CD4-positive, alpha-beta memory T cell (primary cell): ENCODE data around the gene WDR90. TPM values are rescaled to one million over a fixed set of nuclear protein-coding genes. Genes with fewer than 3 reads are reported as not detected.

ENCODE experiments used
- CTCF ChIA-PET: fragments of 350-600 bp; sonication (Branson Sonifier 250); formaldehyde crosslinking; loops from one replicate; lab custom pipeline; 2021; ENCODE audit warnings: inconsistent platforms; ENCODE audit not compliant: partially characterized antibody; lab: Charles Lee
- POLR2A ChIA-PET: fragments of 350-600 bp; sonication (Branson Sonifier 250); formaldehyde crosslinking; loops from one replicate; lab custom pipeline; 2021; ENCODE audit not compliant: partially characterized antibody; lab: Charles Lee
- DNase-seq, 5 donors: peaks; one replicate each; pipeline versions ENCODE4 v3.0.0 to v3.0.0-alpha.2; 2020 to 2022; ENCODE audit warnings: mixed read lengths in 1 of 5
- H3K27ac ChIP-seq: one replicate; pipeline ENCODE4 v1.7.0; 2013; ENCODE audit warnings: low read depth, low read length
- H3K27me3 ChIP-seq: 2 replicates; pipeline ENCODE4 v1.7.0; 2013; ENCODE audit warnings: mild to moderate bottlenecking, low read length, moderate library complexity; ENCODE audit not compliant: insufficient read depth
- H3K36me3 ChIP-seq: 2 replicates; pipeline ENCODE4 v1.7.0; 2013; ENCODE audit warnings: mild to moderate bottlenecking, low read length, moderate library complexity; ENCODE audit not compliant: insufficient read depth
- H3K4me1 ChIP-seq: 2 replicates; pipeline ENCODE4 v1.7.0; 2013; ENCODE audit warnings: mild to moderate bottlenecking, low read length, moderate library complexity; ENCODE audit not compliant: insufficient read depth
- H3K4me3 ChIP-seq, 2 donors: one replicate each; pipeline ENCODE4 v1.7.0; 2013; ENCODE audit warnings: low read length in 2 of 2, mild to moderate bottlenecking in 1 of 2
- H3K9me3 ChIP-seq, 2 donors: one replicate each; pipeline ENCODE4 v1.7.0; 2013; ENCODE audit warnings: low read length in 2 of 2, control low read depth in 1 of 2; ENCODE audit not compliant: control insufficient read depth in 1 of 2
- H3K27ac Mint-ChIP-seq, 7 donors: one replicate each; pipeline ENCODE4 v1.8.0; 2020 to 2021; ENCODE audit warnings: mixed read lengths in 7 of 7, mild to moderate bottlenecking in 6 of 7, inconsistent platforms in 3 of 7, moderate library complexity in 3 of 7
- H3K27me3 Mint-ChIP-seq, 2 donors: one replicate each; pipeline ENCODE4 v1.8.0; 2020 to 2021; ENCODE audit warnings: mixed read lengths in 2 of 2
- H3K36me3 Mint-ChIP-seq, 2 donors: one replicate each; pipeline ENCODE4 v1.8.0; 2020 to 2021; ENCODE audit warnings: mixed read lengths in 2 of 2, inconsistent platforms in 1 of 2, mild to moderate bottlenecking in 1 of 2
- H3K4me1 Mint-ChIP-seq, 4 donors: one replicate each; pipeline ENCODE4 v1.8.0; 2020 to 2021; ENCODE audit warnings: mixed read lengths in 4 of 4, mild to moderate bottlenecking in 1 of 4
- H3K4me3 Mint-ChIP-seq, 8 donors: one replicate each; pipeline ENCODE4 v1.8.0; 2020 to 2021; ENCODE audit warnings: mixed read lengths in 8 of 8, mild to moderate bottlenecking in 7 of 8, moderate library complexity in 6 of 8, inconsistent platforms in 3 of 8
- H3K9me3 Mint-ChIP-seq, 8 donors: one replicate each; pipeline ENCODE4 v1.8.0; 2020 to 2021; ENCODE audit warnings: mixed read lengths in 8 of 8, mild to moderate bottlenecking in 5 of 8, inconsistent platforms in 3 of 8, moderate library complexity in 1 of 8
- intact Hi-C: fragments of 100-400 bp; cut with micrococcal nuclease; formaldehyde crosslinking; loops from one replicate; pipeline ENCODE4 v1.15.1; 2023
- polyA plus RNA-seq, 2 donors: library from polyadenylated mRNA; unstranded; fragments of 300-500 nt; fragmentation: Illumina TruSeq; gene quantifications; one replicate each; pipeline ENCODE4 v1.2.3, GENCODE V29; 2021
- total RNA-seq, 2 experiments: library from RNA; stranded (reverse); gene quantifications; one replicate each; pipeline ENCODE4 v1.2.3, GENCODE V29; 2021

WDR90 gene
- total and polyA plus RNA-seq, 4 experiments from 2014 or later = 0.96 to 19.7 (median 9.9) TPM

GRCh38 chr16:626787-627453 is 22.2 kb upstream of the WDR90 start:
- Histone ChIP-seq H3K4me1 (peaks cover 5% of the 10 kb centered on the region), H3K27ac (no peak overlapping the region), H3K4me3 (no peak overlapping the region), H3K9me3 (no peaks in the 10 kb centered on the region), H3K36me3 (no peaks in the 10 kb centered on the region), H3K27me3 (no peaks in the 10 kb centered on the region)
- ChIA-PET POLR2A (no interaction called here), CTCF (no interaction called here)
- H3K9me3 Mint-ChIP-seq = no peaks in the 10 kb centered on the region
- peak in 1 of 5 donors; percentile 2 for DNase-seq
- H3K27me3 Mint-ChIP-seq = no peaks in the 10 kb centered on the region
- peak overlapping the region in 1 of 7 donors; percentile 53 for H3K27ac Mint-ChIP-seq
- peaks cover 0 to 7% of the 10 kb centered on the region in 2 donors for H3K36me3 Mint-ChIP-seq
- H3K4me1 Mint-ChIP-seq = no peaks in the 10 kb centered on the region
- intact Hi-C loops = no loop called here
- H3K4me3 Mint-ChIP-seq = no peak overlapping the region

GRCh38 chr16:627454-628239 is 21.5 kb upstream of the WDR90 start:
- Histone ChIP-seq H3K27ac (no peak overlapping the region), H3K9me3 (no peaks in the 10 kb centered on the region), H3K4me3 (no peak overlapping the region), H3K36me3 (no peaks in the 10 kb centered on the region), H3K4me1 (peaks cover 5% of the 10 kb centered on the region), H3K27me3 (no peaks in the 10 kb centered on the region)
- ChIA-PET POLR2A (no interaction called here), CTCF (no interaction called here)
- peak in 1 of 5 donors; percentile 17 for DNase-seq
- Mint-ChIP-seq H3K36me3 (peaks cover 0 to 7% of the 10 kb centered on the region in 2 donors), H3K4me3 (no peak overlapping the region), H3K27ac (no peak overlapping the region), H3K9me3 (no peaks in the 10 kb centered on the region), H3K4me1 (no peaks in the 10 kb centered on the region), H3K27me3 (no peaks in the 10 kb centered on the region)
- intact Hi-C loops = no loop called here

- no peaks in the 10 kb centered on the region for H3K9me3 ChIP-seq
- no peak overlapping the region for H3K4me3 ChIP-seq
- Mint-ChIP-seq H3K27ac (no peak overlapping the region), H3K27me3 (no peaks in the 10 kb centered on the region), H3K4me3 (no peak overlapping the region), H3K36me3 (peaks cover 0 to 7% of the 10 kb centered on the region in 2 donors), H3K9me3 (no peaks in the 10 kb centered on the region), H3K4me1 (no peaks in the 10 kb centered on the region)
- CTCF ChIA-PET = no interaction called here
- H3K27me3 ChIP-seq = no peaks in the 10 kb centered on the region
- intact Hi-C loops = no loop called here
- DNase-seq = peak in 1 of 5 donors; percentile 15
- H3K36me3 ChIP-seq = no peaks in the 10 kb centered on the region
- H3K27ac ChIP-seq = no peak overlapping the region
- H3K4me1 ChIP-seq = peaks cover 5% of the 10 kb centered on the region
- POLR2A ChIA-PET = no interaction called here
Observed at GRCh38 chr16:628321-629061, 20.7 kb upstream of the WDR90 start.

- Mint-ChIP-seq H3K4me3 (no peak overlapping the region), H3K4me1 (no peaks in the 10 kb centered on the region), H3K27ac (no peak overlapping the region), H3K27me3 (no peaks in the 10 kb centered on the region), H3K9me3 (no peaks in the 10 kb centered on the region), H3K36me3 (peaks cover 0 to 7% of the 10 kb centered on the region in 2 donors)
- H3K36me3 ChIP-seq = no peaks in the 10 kb centered on the region
- intact Hi-C loops = no loop called here
- POLR2A ChIA-PET = interaction anchor here (1.0 kb wide), 1 partner anchor 9 kb away, joined by 3 read pairs; no protein-coding TSS in a partner anchor
- no peaks in the 10 kb centered on the region for H3K27me3 ChIP-seq
- H3K27ac ChIP-seq = no peak overlapping the region
- no peak overlapping the region for H3K4me3 ChIP-seq
- no peaks in the 10 kb centered on the region for H3K9me3 ChIP-seq
- CTCF ChIA-PET = no interaction called here
- peaks cover 5% of the 10 kb centered on the region for H3K4me1 ChIP-seq
- peak in 1 of 5 donors; percentile 14 for DNase-seq
Observed at GRCh38 chr16:629185-629832, 19.9 kb upstream of the WDR90 start.

- Mint-ChIP-seq H3K27ac (no peak overlapping the region), H3K4me3 (no peak overlapping the region), H3K4me1 (no peaks in the 10 kb centered on the region), H3K36me3 (peaks cover 0 to 7% of the 10 kb centered on the region in 2 donors), H3K27me3 (no peaks in the 10 kb centered on the region), H3K9me3 (no peaks in the 10 kb centered on the region)
- Histone ChIP-seq H3K4me1 (peaks cover 8% of the 10 kb centered on the region), H3K27ac (no peak overlapping the region), H3K4me3 (no peak overlapping the region), H3K9me3 (no peaks in the 10 kb centered on the region), H3K27me3 (no peaks in the 10 kb centered on the region), H3K36me3 (no peaks in the 10 kb centered on the region)
- POLR2A ChIA-PET = interaction anchor here (1.0 kb wide), 1 partner anchor 9 kb away, joined by 3 read pairs; no protein-coding TSS in a partner anchor
- intact Hi-C loops = no loop called here
- no peak for DNase-seq
- CTCF ChIA-PET = no interaction called here
Observed at GRCh38 chr16:629833-630248, 19.3 kb upstream of the WDR90 start.

GRCh38 chr16:630249-630814 is 18.8 kb upstream of the WDR90 start:
- peaks cover 0 to 7% of the 10 kb centered on the region in 2 donors for H3K36me3 Mint-ChIP-seq
- ChIA-PET POLR2A (interaction anchor here (1.0 kb wide), 1 partner anchor 8 kb away, joined by 3 read pairs; no protein-coding TSS in a partner anchor), CTCF (no interaction called here)
- DNase-seq = no peak
- H3K9me3 ChIP-seq = no peaks in the 10 kb centered on the region
- no peaks in the 10 kb centered on the region for H3K27me3 ChIP-seq
- intact Hi-C loops = no loop called here
- no peak overlapping the region for H3K4me3 Mint-ChIP-seq
- H3K4me1 ChIP-seq = peaks cover 13% of the 10 kb centered on the region
- no peak overlapping the region for H3K4me3 ChIP-seq
- no peaks in the 10 kb centered on the region for H3K27me3 Mint-ChIP-seq
- no peaks in the 10 kb centered on the region for H3K9me3 Mint-ChIP-seq
- no peaks in the 10 kb centered on the region for H3K36me3 ChIP-seq
- H3K27ac ChIP-seq = no peak overlapping the region
- no peak overlapping the region for H3K27ac Mint-ChIP-seq
- H3K4me1 Mint-ChIP-seq = no peaks in the 10 kb centered on the region
